ENCODE data around the gene BRME1.

Gene BRME1

GRCh38 chr19:13887517-13887916 is 18.4 kb downstream of the BRME1 start:
- DNase-seq (ENCODE audit: low spot score), result no peak

DNA sequence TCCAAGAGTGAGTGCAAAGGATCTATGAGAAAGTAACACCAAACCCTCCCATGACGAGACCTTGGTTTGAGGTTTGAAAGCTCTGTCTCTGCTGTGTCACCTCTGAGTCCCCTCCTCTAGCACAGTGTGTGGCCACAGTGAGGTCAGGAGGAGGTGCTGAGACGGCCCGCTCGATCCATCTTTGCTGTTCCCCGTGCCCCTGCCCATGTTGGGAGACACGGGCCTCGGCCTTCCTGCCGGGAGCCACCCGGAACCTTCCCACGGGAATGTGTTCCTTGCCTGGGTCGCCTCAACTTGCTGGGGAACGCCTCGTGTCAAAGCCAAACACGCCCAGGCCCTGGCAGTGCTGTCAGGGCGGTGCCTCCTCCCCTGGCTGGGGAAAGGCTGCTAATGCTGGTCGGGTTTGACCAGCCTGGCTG is 18.9 kb downstream of the BRME1 start:
- DNase-seq (ENCODE audit: low spot score), result no peak

DNA sequence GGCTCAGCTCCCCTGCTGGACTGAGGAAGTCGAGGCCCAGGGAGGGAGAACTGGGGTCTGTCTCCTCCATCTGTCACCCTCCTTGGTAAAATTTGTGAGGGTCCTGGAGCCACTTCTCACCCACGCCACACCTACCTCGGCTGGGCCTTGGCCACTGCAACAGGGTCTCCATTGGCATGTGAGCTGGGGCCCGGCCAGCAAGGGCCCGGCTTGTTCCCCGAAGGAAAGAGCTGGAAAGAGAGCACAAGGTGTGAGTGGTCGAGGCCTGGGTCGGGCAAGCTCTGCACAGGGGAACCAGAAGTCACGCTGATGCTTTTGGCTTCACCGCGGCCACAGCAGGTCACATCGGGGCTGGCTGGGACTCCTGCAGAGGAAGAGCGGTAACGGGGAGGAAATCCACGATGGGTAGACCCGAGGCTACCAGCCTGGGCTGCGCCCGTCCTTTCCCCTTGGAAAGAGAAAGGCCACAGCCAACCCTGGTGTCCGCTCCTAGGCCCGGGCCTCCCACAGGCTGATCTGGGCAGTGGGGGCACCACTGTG is 20.0 kb downstream of the BRME1 start:
- no peak for DNase-seq (ENCODE audit: low spot score)

- DNase-seq (ENCODE audit: low spot score), result no peak
These were observed 21.0 kb downstream of the BRME1 start for GRCh38 chr19:13884726-13885591.

GRCh38 chr19:13883516-13884064 is 22.3 kb downstream of the BRME1 start:
- no peak for DNase-seq (ENCODE audit: low spot score)

DNA sequence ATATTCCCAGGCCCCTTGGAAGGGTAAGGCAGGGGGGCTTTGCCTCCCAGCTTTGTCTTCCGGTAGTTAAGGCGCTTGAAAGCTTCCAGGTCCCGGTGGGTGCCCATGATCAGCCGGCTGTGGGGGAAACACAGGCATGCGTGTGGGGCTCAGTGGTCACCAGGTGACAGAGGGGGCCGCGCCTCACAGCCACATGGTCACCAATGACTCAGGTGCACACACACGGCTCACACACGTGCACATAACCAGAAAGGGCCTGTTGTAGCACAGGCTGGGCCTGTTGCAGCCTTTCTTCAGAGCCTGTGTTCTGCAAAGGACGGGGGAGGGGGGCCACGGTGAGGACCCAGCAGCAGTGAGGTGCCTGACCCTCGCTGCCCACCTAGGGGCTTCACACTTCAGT is 23.1 kb downstream of the BRME1 start:
- no peak for DNase-seq (ENCODE audit: low spot score)

GRCh38 chr19:13882419-13882795 is 23.5 kb downstream of the BRME1 start:
- no peak for DNase-seq (ENCODE audit: low spot score)

DNA sequence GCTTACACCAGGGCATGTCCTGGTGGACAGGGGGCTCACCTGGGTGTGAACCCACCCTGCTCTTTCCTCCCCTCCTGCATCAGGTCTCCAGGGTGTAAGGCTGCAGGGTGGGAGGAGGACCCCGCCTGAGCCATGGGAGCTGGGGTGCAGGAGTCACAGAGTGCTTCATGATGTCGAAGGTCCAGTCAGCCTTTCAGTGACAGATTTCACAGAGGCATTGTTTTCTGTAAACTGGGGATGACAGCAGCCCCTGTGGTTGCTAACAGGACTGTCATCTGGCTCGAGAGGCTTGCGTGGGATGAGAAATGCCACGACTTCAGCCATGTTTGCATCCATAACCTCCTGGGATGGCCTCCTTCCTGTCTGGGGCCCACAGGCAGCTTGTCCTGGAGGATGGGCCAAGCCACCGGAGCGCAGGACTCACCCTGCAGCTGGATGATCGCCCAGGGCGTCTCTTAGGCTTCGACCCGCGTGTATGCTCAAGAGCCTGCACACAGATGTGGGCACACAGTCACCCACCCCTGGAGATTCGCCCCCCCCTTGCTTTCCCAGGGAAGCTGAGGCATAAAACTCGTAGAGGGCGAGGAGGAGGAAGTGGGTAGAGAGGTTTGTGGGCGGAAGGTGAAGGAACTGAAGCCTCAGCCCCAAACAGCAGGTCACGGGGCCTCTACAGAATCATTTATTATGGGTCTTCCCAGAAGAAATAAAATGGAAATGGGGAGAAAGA is 24.1 kb downstream of the BRME1 start:
- no peak for DNase-seq (ENCODE audit: low spot score)

GRCh38 chr19:13881251-13881691 is 24.6 kb downstream of the BRME1 start:
- no peak for DNase-seq (ENCODE audit: low spot score)

DNA sequence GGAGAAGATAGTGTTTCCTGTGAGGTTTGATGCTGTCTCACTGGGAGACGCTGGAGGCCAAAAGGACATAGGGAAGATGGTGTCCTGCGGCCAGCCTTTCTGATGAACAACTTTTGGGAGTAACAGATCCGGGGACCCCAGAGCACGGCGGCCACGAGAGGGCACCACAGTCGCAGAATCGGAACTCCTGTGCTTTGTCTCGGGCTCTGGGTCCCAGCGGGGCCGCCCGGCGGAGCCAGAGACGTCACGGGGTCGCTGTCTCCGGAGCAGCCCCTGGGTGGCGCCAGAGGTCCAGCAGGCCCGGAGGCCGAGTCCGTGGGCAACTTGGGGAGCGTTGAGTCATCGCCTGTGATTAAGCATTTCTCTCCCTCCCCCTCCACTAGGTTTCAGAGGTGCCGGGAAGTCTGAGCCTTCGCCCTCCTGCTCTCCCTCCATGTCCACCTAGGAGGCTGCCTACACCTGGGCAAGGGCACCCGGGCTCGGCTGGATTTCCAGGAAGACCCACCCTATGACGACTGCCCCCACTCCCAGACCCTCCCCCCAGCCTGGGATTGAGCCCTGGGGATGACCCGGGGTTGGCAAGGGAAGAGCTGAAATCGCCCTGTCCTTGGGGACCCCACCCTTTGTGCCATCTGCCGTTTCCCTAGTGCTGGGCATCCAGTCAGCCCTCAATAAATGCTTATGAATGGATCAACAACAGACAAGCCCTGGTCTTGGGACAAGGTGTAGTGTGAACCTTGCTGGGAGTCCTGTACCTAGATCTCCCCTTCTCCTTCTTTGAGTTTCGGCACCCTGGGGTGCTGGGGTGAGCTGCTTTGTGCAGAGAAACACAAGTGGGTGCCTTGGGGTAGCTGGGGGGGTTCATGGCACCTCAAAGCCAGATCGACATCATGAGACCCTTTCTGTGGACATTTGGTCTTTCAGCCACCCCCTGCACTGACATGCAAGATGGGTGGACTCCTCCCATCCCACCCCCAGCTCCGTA is 25.6 kb downstream of the BRME1 start:
- peak; percentile 83 for DNase-seq (ENCODE audit: low spot score)

GRCh38 chr19:13877303-13877702 is 28.6 kb downstream of the BRME1 start:
- DNase-seq (ENCODE audit: low spot score), result no peak

GRCh38 chr19:13876834-13877233 is 29.1 kb downstream of the BRME1 start, which contains the start of gene NANOS3:
TSS of gene NANOS3 (plus strand) at chr19:13877134. CDS start at chr19:13877249, 115 bp downstream.
- DNase-seq (ENCODE audit: low spot score), result no peak

GRCh38 chr19:13875824-13876223 is 30.1 kb downstream of the BRME1 start:
- DNase-seq (ENCODE audit: low spot score), result no peak

DNA sequence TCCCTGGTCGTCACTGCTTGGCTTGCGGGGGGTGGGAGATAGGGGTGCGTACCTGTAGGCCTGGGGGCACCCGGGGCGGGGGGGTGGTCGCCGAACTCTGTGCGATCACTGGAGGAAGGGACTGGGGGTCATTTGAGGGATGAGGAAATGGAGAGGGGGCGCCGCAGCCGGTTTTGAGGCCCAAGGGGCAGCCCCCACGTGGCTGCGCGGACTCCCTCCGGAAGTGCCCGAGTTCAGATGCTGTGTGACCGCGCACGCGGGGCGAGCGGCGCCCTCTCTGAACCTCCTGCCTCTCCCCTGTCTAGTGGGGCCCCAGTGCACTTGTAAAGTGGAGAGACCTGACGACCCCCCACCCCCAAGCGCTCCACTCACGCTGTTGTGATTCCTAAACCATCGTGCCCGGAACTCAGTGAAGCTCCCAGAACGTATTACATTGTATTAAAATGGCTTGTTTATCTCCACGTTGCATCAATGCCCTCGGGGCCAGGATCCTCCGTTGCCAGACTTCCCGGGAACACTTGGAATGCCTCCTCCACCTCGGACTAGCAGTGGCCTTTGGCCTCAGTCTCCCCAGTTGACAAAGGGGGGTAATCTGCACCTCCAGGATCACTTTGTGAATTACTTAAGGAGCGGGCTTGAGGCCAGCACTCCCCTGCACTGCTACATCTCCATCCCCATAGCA is 31.9 kb downstream of the BRME1 start:
- DNase-seq (ENCODE audit: low spot score), result no peak

GRCh38 chr19:13872695-13873389 is 33.1 kb downstream of the BRME1 start:
- no peak for DNase-seq (ENCODE audit: low spot score)

GRCh38 chr19:13872339-13872694 is 33.6 kb downstream of the BRME1 start:
- DNase-seq (ENCODE audit: low spot score), result no peak

DNA sequence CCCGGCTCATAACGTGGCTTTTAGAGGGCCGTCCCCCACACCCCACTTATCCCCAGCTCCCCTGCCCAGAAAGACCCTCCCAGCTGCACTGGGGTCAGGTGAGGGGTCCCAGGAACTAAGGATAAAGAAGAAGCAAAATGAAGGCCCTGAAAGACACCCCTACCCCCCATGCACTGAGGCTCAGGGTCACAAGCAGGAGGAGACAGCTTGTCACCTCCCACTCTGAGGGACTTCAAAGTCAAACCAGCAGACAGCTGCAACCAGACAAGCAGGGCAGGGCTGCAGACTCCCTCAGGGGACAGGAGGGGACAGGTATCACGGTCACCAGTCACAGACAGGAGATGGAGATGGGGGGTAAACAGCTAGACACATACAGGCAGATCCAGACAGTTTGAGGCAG is 35.0 kb downstream of the BRME1 start:
- DNase-seq (ENCODE audit: low spot score), result no peak

GRCh38 chr19:13869281-13869680 is 36.6 kb downstream of the BRME1 start:
- no peak for DNase-seq (ENCODE audit: low spot score)

- DNase-seq (ENCODE audit: low spot score), result no peak
These were observed 37.3 kb downstream of the BRME1 start for GRCh38 chr19:13868663-13869062.

Data from SK-N-DZ (cell line).